GM21526 (cell line): Measurements from ENCODE around the gene ATXN10.
"Not testable (repeated sequence)": the region's sequence is repeated elsewhere in the genome, so short reads cannot be mapped to it uniquely, and the experiment has no call there.

Experiments
- ATAC-seq: cut with Tn5 transposase; IDR thresholded peaks from one replicate; pipeline ENCODE4 v1.9.1; 2021; ENCODE audit warnings: moderate library complexity; ENCODE audit not compliant: unreplicated experiment, low FRiP score

ATXN10 gene

GRCh38 chr22:45671783-45672563 lies at the start of gene ATXN10:
Gene ATXN10, plus strand, starts transcription at chr22:45671834. Its CDS starts 230 bp downstream, at chr22:45672064.
- peak; percentile 63 for ATAC-seq

- ATAC-seq: no peak
These were observed 49.6 kb upstream of the ATXN10 start for GRCh38 chr22:45621836-45622600.

- not testable (repeated sequence) for ATAC-seq
These were observed 48.0 kb upstream of the ATXN10 start for GRCh38 chr22:45623464-45624145.

- ATAC-seq: no peak
These were observed 45.4 kb upstream of the ATXN10 start for GRCh38 chr22:45626198-45626651.

GRCh38 chr22:45627489-45628233 lies 44.0 kb upstream of the ATXN10 start:
- ATAC-seq: no peak

- no peak for ATAC-seq
These were observed 43.1 kb upstream of the ATXN10 start for GRCh38 chr22:45628515-45628914.

- no peak for ATAC-seq
These were observed 42.1 kb upstream of the ATXN10 start for GRCh38 chr22:45629469-45630089.

- ATAC-seq: no peak
These were observed 41.2 kb upstream of the ATXN10 start for GRCh38 chr22:45630436-45630835.

GRCh38 chr22:45631140-45631840 lies 40.3 kb upstream of the ATXN10 start:
- no peak for ATAC-seq

GRCh38 chr22:45631841-45632238 lies 39.8 kb upstream of the ATXN10 start:
- ATAC-seq: no peak

- ATAC-seq: no peak
These were observed 38.7 kb upstream of the ATXN10 start for GRCh38 chr22:45632791-45633515.

GRCh38 chr22:45636683-45637082 lies 35.0 kb upstream of the ATXN10 start:
- no peak for ATAC-seq

GRCh38 chr22:45638197-45638596 lies 33.4 kb upstream of the ATXN10 start:
- no peak for ATAC-seq

GRCh38 chr22:45638834-45639746 lies 32.5 kb upstream of the ATXN10 start:
- ATAC-seq: no peak

- no peak for ATAC-seq
These were observed 31.9 kb upstream of the ATXN10 start for GRCh38 chr22:45639747-45640102.

GRCh38 chr22:45640291-45640940 lies 31.2 kb upstream of the ATXN10 start:
- ATAC-seq: no peak

- no peak for ATAC-seq
These were observed 30.6 kb upstream of the ATXN10 start for GRCh38 chr22:45640941-45641621.
